Heart left ventricle (tissue), 13 donors: ENCODE measurements around the gene PTGER3.

Experiments
- CTCF ChIP-seq, 12 donors: fragments of 200-600 bp; sonication (generic) in 4 of 12; IDR thresholded peaks; one replicate each; pipeline versions ENCODE4 v1.5.0 to v1.8.0; 2018 to 2022; ENCODE audit warnings: antibody characterized with exemption in 12 of 12, mild to moderate bottlenecking in 5 of 12
- POLR2A ChIP-seq, 2 donors: fragments of 450-650 bp; IDR thresholded peaks; one replicate each; pipeline ENCODE4 v1.6.1; 2017; ENCODE audit warnings: antibody characterized with exemption in 2 of 2, mild to moderate bottlenecking in 2 of 2, moderate library complexity in 2 of 2
- donor health status: ischemic (EF 13 %, LVEDD 7.1; RV severe dilation, severe dysfunction).
- donor health status: DM: no; HTN: yes; CAD: no.
- donor health status: DM: no; HTN: no; CAD: no.
- donor health status: ischemic (EF 25% LVEDD 6.9; RV normal size, moderate dysfunction).
- donor health status: ischemic (EF 25% LVEDD 5.7; RV mildly dilated, moderate dysfunction).
- donor health status: ischemic (EF 35%, LVEDD 5.7; RV mildly dilated, moderate dysfunction).
- donor health status: nonischemic (EF 11% LVEDD 7.7; RV severe dilation, severe dysfunction).
- donor health status: DM: yes; HTN: yes; CAD: no.
- donor health status: PGD.
- donor health status: ischemic (EF 29% LVEDD 5.4; RV normal size, mild dysfunction).
- donor health status: nonischemic (EF 23%, LVEDD 6.1; RV moderate dilation, normal function).

DNA sequence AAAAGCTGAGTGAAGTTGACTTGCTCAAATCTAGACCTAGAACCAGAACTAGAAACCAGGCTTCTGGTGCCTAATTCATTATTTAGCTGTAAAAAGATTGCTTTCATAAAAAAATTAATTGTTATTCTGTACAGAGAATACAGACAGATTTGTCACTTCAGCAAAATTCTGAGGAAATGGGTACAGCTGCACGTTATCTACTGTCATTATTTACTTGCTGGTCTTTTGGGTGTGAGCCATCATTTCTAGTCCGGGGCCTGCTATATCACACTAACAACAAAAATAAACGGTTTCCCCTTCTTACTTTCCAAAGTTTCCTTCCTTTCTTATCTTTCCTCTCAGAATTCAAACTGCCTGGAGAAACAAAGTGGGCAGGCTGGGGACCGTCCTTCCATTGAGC is 68.3 kb downstream of the PTGER3 start:
- no peak for TF ChIP-seq CTCF (IDR thresholded peaks at IDR 0.05)
- TF ChIP-seq POLR2A (IDR thresholded peaks at IDR 0.05) = no peak
